ENCODE results near the gene DOCK9.

The DOCK9 gene

DNA sequence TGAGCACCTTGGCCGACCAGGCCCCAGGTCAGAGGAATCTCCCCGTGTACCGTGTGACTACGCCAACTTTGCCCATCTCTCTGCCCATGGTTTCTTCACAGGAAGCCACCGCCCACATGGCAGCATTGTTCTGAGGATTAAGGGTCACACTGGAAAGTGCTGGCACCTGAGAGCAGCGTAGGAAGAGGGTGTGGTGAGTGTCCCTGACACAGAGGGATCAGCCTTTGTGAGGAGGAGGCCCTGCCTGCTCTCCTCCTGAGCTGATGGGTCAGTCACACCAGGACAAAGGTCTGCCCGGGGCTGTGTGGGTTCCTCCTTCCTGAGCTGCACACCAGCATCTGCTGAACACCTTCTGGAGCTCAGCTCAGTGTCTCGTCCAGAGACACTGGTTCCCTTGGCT is 193.2 kb downstream of the DOCK9 start:
- no peak overlapping the region for H3K4me3 ChIP-seq
- no peak overlapping the region for H3K27ac ChIP-seq
- no peaks in the 10 kb centered on the region for H3K9me3 ChIP-seq
- TF ChIP-seq, protein P1, sequence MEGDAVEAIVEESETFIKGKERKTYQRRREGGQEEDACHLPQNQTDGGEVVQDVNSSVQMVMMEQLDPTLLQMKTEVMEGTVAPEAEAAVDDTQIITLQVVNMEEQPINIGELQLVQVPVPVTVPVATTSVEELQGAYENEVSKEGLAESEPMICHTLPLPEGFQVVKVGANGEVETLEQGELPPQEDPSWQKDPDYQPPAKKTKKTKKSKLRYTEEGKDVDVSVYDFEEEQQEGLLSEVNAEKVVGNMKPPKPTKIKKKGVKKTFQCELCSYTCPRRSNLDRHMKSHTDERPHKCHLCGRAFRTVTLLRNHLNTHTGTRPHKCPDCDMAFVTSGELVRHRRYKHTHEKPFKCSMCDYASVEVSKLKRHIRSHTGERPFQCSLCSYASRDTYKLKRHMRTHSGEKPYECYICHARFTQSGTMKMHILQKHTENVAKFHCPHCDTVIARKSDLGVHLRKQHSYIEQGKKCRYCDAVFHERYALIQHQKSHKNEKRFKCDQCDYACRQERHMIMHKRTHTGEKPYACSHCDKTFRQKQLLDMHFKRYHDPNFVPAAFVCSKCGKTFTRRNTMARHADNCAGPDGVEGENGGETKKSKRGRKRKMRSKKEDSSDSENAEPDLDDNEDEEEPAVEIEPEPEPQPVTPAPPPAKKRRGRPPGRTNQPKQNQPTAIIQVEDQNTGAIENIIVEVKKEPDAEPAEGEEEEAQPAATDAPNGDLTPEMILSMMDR (IDR thresholded peaks at IDR 0.05): no peak
- H3K36me3 ChIP-seq: no peaks in the 10 kb centered on the region
- peaks cover 0 to 10% of the 10 kb centered on the region in 2 donors for H3K27me3 ChIP-seq
- H3K4me1 ChIP-seq: no peaks in the 10 kb centered on the region
- intact Hi-C loops (cut with DNase I; ENCODE audit: low total_unique reads): no loop called here
- no peak for DNase-seq

DNA sequence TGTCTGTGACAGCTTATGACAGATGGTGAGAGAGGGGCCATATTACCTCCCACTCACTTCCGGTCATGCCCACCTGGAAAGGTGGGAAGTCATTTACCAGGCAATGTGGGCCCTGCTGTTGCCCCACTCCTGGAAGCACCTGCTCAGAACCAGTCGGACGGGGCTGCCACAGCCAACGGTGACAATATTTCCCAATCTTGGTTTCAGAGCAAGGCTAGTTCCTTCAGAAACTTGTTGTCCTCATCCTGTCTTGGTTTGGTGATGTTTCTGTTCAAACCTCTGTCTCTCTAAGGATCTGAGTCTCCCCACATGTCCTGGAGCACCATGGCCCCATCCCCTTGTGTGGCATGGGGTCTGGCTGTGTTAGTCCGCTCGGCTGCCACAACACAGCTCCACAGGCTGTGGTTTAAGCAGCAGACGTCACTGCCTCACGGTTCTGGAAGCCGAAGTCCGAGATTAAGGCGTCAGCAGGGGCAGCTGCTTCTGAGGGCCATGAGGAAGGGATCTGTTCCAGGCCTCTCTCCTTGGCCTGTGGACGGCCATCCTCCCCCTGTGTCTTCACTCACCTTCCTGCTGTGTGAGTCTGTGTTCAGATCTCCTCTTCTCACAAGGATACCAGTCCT is 193.9 kb downstream of the DOCK9 start:
- H3K27me3 ChIP-seq: peaks cover 0 to 10% of the 10 kb centered on the region in 2 donors
- H3K36me3 ChIP-seq: no peaks in the 10 kb centered on the region
- no peak overlapping the region for H3K4me3 ChIP-seq
- H3K9me3 ChIP-seq: no peaks in the 10 kb centered on the region
- H3K27ac ChIP-seq: no peak overlapping the region
- no peaks in the 10 kb centered on the region for H3K4me1 ChIP-seq
- intact Hi-C loops (cut with DNase I; ENCODE audit: low total_unique reads): no loop called here
- no peak for DNase-seq
- TF ChIP-seq, protein P1 (IDR thresholded peaks at IDR 0.05): no peak

DNA sequence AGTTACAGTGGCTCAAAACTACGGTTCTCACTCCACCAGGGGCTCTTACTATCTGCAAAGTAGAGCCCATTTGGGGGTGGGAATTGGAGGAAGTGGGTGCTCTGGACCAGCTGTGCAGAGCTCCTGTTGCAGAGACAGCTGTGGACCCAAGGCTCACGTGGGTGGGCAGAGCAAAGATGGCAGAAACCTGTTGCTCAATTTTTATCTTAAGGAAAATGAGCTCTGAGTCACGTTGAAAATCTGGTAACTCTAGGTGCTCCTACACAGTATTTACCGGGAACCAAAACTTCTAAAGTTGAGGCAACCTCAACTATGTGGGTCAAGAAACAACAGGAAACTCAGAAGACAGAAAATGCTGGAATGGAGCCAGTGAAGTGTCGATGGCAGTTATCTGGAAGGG is 195.2 kb downstream of the DOCK9 start:
- DNase-seq: no peak
- Histone ChIP-seq H3K9me3 (no peaks in the 10 kb centered on the region), H3K4me1 (no peaks in the 10 kb centered on the region), H3K27me3 (peaks cover 0 to 10% of the 10 kb centered on the region in 2 donors), H3K36me3 (no peaks in the 10 kb centered on the region), H3K4me3 (no peak overlapping the region), H3K27ac (no peak overlapping the region)
- intact Hi-C loops (cut with DNase I; ENCODE audit: low total_unique reads): no loop called here
- TF ChIP-seq, protein P1 (IDR thresholded peaks at IDR 0.05): no peak

DNA sequence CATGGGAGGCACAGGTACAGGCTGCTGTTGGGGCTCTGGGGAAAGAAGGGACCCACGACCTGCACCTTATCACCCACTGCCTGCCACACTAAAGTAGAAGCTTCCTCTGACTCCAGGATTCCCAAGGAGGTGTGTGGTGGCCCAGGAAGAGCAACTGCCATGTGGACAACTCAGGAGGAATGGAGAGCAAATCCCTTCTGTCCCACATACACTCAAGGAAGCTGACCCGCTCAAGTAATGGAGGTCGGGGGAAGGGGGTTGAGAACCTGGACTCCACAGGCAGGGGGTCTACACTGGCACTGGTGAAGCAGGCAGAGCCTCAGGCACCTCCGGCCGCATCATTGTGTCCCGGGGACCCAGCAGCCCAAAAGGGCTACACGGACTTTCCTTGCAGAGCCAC is 196.0 kb downstream of the DOCK9 start:
- no peak overlapping the region for H3K27ac ChIP-seq
- no peaks in the 10 kb centered on the region for H3K9me3 ChIP-seq
- H3K4me1 ChIP-seq: no peaks in the 10 kb centered on the region
- H3K4me3 ChIP-seq: no peak overlapping the region
- H3K36me3 ChIP-seq: no peaks in the 10 kb centered on the region
- TF ChIP-seq, protein P1 (IDR thresholded peaks at IDR 0.05): no peak
- H3K27me3 ChIP-seq: peaks cover 0 to 10% of the 10 kb centered on the region in 2 donors
- DNase-seq: no peak
- intact Hi-C loops (cut with DNase I; ENCODE audit: low total_unique reads): no loop called here

DNA sequence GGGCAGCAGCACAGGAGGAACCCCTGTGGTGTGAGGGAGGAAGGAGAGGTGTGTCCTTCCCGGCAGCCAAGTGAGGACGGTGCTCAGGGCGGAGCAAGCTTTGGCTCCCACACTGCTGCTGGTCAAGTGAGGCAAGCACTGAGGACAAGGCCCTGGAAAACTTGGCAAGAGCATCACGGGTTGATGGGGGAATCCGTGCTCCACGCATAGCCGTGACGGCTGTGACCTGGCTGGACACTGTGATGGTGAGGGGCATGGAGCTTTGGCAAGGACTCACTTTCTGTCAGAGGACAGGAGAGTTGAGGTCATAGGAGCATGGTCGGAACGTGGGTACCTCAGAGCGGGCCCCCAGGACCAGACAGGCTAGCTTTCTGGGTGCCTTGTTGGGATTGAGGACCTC is 196.4 kb downstream of the DOCK9 start:
- intact Hi-C loops (cut with DNase I; ENCODE audit: low total_unique reads): no loop called here
- Histone ChIP-seq H3K27ac (no peak overlapping the region), H3K36me3 (no peaks in the 10 kb centered on the region), H3K27me3 (peaks cover 0 to 10% of the 10 kb centered on the region in 2 donors), H3K4me3 (no peak overlapping the region), H3K4me1 (no peaks in the 10 kb centered on the region), H3K9me3 (no peaks in the 10 kb centered on the region)
- DNase-seq: no peak
- TF ChIP-seq, protein P1 (IDR thresholded peaks at IDR 0.05): no peak

DNA sequence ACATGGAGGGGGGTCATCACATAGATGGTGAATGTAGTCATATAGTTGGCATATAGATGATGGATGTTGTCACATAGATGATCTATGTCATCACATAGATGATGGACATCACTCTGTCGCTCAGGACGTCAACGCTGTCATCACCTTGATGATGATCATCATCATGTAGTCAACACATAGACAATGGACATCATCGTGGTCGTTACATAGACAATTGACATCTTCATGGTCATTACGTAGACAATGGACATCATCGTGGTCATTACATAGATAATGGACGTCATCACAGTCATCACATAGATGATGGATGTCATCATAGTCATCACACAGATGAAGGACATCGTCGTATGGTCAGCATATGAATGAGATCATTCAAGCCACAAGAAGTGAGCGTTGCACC is 196.8 kb downstream of the DOCK9 start:
- intact Hi-C loops (cut with DNase I; ENCODE audit: low total_unique reads): no loop called here
- H3K27ac ChIP-seq: no peak overlapping the region
- no peaks in the 10 kb centered on the region for H3K9me3 ChIP-seq
- peaks cover 0 to 10% of the 10 kb centered on the region in 2 donors for H3K27me3 ChIP-seq
- TF ChIP-seq, protein P1 (IDR thresholded peaks at IDR 0.05): no peak
- H3K36me3 ChIP-seq: no peaks in the 10 kb centered on the region
- no peak overlapping the region for H3K4me3 ChIP-seq
- DNase-seq: no peak
- H3K4me1 ChIP-seq: no peaks in the 10 kb centered on the region

All from tibial artery (tissue), 4 donors.